Prostate gland (tissue), 2 donors: Measurements from ENCODE around the gene FBXO38.

ENCODE experiments used
- POLR2A ChIP-seq: fragments of 450-650 bp; IDR thresholded peaks from one replicate; pipeline ENCODE4 v1.6.1; 2016; ENCODE audit warnings: antibody characterized with exemption, mild to moderate bottlenecking
- POLR2AphosphoS5 ChIP-seq: sonication (generic); formaldehyde crosslinking; IDR thresholded peaks from one replicate; pipeline ENCODE4 v1.6.1; 2017; ENCODE audit warnings: antibody characterized with exemption
- TF ChIP-seq, protein P1 (sequence below), 4 experiments: fragments of 200-600 bp in 2 of 4; fragments of 450-650 bp in 2 of 4; sonication (generic) in 2 of 4; IDR thresholded peaks; 1 replicate in 3 of 4; 2 replicates in 1 of 4; pipeline ENCODE4 v1.5.1; 2016 to 2019; ENCODE audit warnings: antibody characterized with exemption in 4 of 4, mild to moderate bottlenecking in 2 of 4, moderate library complexity in 2 of 4

DNA sequence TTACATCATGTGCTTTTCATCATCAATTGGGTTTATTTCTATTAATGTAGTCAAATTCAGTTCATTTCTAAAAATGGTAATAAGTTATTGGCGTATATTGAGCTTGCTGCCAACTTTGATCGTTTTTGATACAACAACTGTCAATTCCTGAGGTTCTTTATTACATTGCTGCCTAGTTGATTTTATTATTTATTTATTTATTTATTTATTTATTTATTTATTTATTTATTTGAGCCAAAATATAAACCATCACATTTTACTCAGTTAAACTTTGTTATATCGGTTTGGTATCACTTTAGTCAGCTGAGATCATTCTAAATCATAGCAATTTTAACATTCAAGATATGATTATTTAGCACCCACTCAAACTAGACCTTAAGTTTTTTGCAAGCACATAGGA, 100.0 kb downstream of the FBXO38 start:
- TF ChIP-seq, protein P1, sequence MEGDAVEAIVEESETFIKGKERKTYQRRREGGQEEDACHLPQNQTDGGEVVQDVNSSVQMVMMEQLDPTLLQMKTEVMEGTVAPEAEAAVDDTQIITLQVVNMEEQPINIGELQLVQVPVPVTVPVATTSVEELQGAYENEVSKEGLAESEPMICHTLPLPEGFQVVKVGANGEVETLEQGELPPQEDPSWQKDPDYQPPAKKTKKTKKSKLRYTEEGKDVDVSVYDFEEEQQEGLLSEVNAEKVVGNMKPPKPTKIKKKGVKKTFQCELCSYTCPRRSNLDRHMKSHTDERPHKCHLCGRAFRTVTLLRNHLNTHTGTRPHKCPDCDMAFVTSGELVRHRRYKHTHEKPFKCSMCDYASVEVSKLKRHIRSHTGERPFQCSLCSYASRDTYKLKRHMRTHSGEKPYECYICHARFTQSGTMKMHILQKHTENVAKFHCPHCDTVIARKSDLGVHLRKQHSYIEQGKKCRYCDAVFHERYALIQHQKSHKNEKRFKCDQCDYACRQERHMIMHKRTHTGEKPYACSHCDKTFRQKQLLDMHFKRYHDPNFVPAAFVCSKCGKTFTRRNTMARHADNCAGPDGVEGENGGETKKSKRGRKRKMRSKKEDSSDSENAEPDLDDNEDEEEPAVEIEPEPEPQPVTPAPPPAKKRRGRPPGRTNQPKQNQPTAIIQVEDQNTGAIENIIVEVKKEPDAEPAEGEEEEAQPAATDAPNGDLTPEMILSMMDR (IDR thresholded peaks at IDR 0.05): no peak
- TF ChIP-seq POLR2AphosphoS5: no peak
- TF ChIP-seq POLR2A: no peak
